GM12878 (cell line): ENCODE measurements around the gene ZNF883. TPM values are rescaled to one million over a fixed set of nuclear protein-coding genes. Genes with fewer than 3 reads are reported as not detected.

Experiments used
- BCL11A ChIP-seq: IDR thresholded peaks from 2 replicates; pipeline ENCODE4 v1.6.1; 2011; ENCODE audit warnings: low read depth, low read length
- BHLHE40 ChIP-seq, 2 experiments: fragments of 450-650 bp in 1 of 2; IDR thresholded peaks; 2 replicates each; pipeline ENCODE4 v1.6.1; 2011 to 2017; ENCODE audit warnings: low read depth in 2 of 2, borderline replicate concordance in 1 of 2, improper control_type of control experiment in 1 of 2, low read length in 1 of 2, mild to moderate bottlenecking in 1 of 2
- CREM ChIP-seq: IDR thresholded peaks from 2 replicates; pipeline ENCODE4 v1.6.1; 2014; ENCODE audit warnings: antibody characterized with exemption, low read depth
- ESRRA ChIP-seq: IDR thresholded peaks from 2 replicates; pipeline ENCODE4 v1.6.1; 2012; ENCODE audit warnings: mild to moderate bottlenecking, low read length, improper control_type of control experiment
- HDAC6 ChIP-seq: fragments of 200-600 bp; sonication (generic); IDR thresholded peaks from one replicate; pipeline ENCODE4 v1.8.0; 2017; ENCODE audit warnings: antibody characterized with exemption; ENCODE audit not compliant: unreplicated experiment
- IRF4 ChIP-seq: IDR thresholded peaks from 2 replicates; pipeline ENCODE4 v1.6.1; 2011; ENCODE audit warnings: low read depth, low read length
- LARP7 ChIP-seq: fragments of 450-650 bp; IDR thresholded peaks from 2 replicates; pipeline ENCODE4 v1.6.1; 2017; ENCODE audit warnings: mild to moderate bottlenecking
- NRF1 ChIP-seq: conservative IDR thresholded peaks from 2 replicates; pipeline ENCODE4 v1.6.1; 2011; ENCODE audit warnings: mild to moderate bottlenecking, low read depth, low read length, improper control_type of control experiment
- RAD51 ChIP-seq: fragments of 450-650 bp; IDR thresholded peaks from 2 replicates; pipeline ENCODE4 v1.6.1; 2016; ENCODE audit warnings: moderate library complexity, mild to moderate bottlenecking, inconsistent platforms
- SMAD5 ChIP-seq: IDR thresholded peaks from 2 replicates; pipeline ENCODE4 v1.6.1; 2016; ENCODE audit warnings: antibody characterized with exemption, low read depth
- SP1 ChIP-seq: IDR thresholded peaks from one replicate; pipeline ENCODE4 v1.6.1; 2011; ENCODE audit warnings: low read depth, low read length
- TAF1 ChIP-seq: IDR thresholded peaks from 2 replicates; pipeline ENCODE4 v1.6.1; 2011; ENCODE audit warnings: mild to moderate bottlenecking, low read depth, low read length, borderline replicate concordance
- TARDBP ChIP-seq: IDR thresholded peaks from 2 replicates; pipeline ENCODE4 v1.6.1; 2016; ENCODE audit warnings: borderline replicate concordance
- TCF3 ChIP-seq: IDR thresholded peaks from 2 replicates; pipeline ENCODE4 v1.6.1; 2012; ENCODE audit warnings: low read depth, mild to moderate bottlenecking, low read length, borderline replicate concordance; ENCODE audit not compliant: insufficient read depth
- YBX1 ChIP-seq: fragments of 450-650 bp; IDR thresholded peaks from 2 replicates; pipeline ENCODE4 v1.6.1; 2016; ENCODE audit warnings: antibody characterized with exemption
- ZNF622 ChIP-seq: fragments of 450-650 bp; IDR thresholded peaks from 2 replicates; pipeline ENCODE4 v1.6.1; 2017; ENCODE audit warnings: mild to moderate bottlenecking, inconsistent platforms
- polyA plus RNA-seq, 11 experiments: library from polyadenylated mRNA; depleted of rRNA in 4 of 11; unstranded in 6 of 11; stranded (reverse) in 5 of 11; fragments of >200 nt; fragmentation: Nextera tagmentation in 4 of 11; fragmentation: Illumina TruSeq in 1 of 11; extraction: Ambion mirVana in 4 of 11; extraction: Trizol in 1 of 11; gene quantifications; 1 replicate in 1 of 11; 2 replicates in 10 of 11; pipeline versions ENCODE4 v1.2.1 to v1.2.3, GENCODE V29; 2011 to 2016; ENCODE audit warnings: inconsistent platforms in 2 of 11, missing spikeins in 2 of 11, low read depth in 1 of 11
- total RNA-seq, 4 experiments: library from RNA; depleted of rRNA in 3 of 4; stranded (reverse); fragments of >200 nt in 3 of 4; fragmentation: Illumina TruSeq in 1 of 4; extraction: Trizol in 1 of 4; gene quantifications; 2 replicates each; pipeline versions ENCODE4 v1.2.1 to v1.2.3, GENCODE V29; 2013 to 2021
- TF ChIP-seq, protein P1 (sequence below): fragments of 150-350 bp; IDR thresholded peaks from 2 replicates; pipeline ENCODE4 v1.6.1; 2016; ENCODE audit warnings: low read depth, low read length
- TF ChIP-seq, protein P2 (sequence below): IDR thresholded peaks from 2 replicates; pipeline ENCODE4 v1.6.1; 2012; ENCODE audit warnings: low read depth, low read length, improper control_type of control experiment
- TF ChIP-seq, protein P3 (sequence below): IDR thresholded peaks from 2 replicates; pipeline ENCODE4 v1.6.1; 2011; ENCODE audit warnings: low read depth, mild to moderate bottlenecking, low read length, moderate library complexity, borderline replicate concordance; ENCODE audit errors: extremely low read depth
- TF ChIP-seq, protein P4 (sequence below): fragments of 150-350 bp; IDR thresholded peaks from 2 replicates; pipeline ENCODE4 v1.6.1; 2014; ENCODE audit warnings: mild to moderate bottlenecking, low read depth, low read length
- TF ChIP-seq, protein P5 (sequence below): IDR thresholded peaks from 2 replicates; pipeline ENCODE4 v1.6.1; 2011; ENCODE audit warnings: borderline replicate concordance, low read depth, mild to moderate bottlenecking, moderate library complexity, low read length; ENCODE audit not compliant: insufficient read depth, poor library complexity, severe bottlenecking

ZNF883 gene
- total and polyA plus RNA-seq, 10 of the 15 experiments (the other 5 are each of a cell fraction or from before 2014, with no cell fraction given), result 0.10 to 0.72 (median 0.25) TPM

DNA sequence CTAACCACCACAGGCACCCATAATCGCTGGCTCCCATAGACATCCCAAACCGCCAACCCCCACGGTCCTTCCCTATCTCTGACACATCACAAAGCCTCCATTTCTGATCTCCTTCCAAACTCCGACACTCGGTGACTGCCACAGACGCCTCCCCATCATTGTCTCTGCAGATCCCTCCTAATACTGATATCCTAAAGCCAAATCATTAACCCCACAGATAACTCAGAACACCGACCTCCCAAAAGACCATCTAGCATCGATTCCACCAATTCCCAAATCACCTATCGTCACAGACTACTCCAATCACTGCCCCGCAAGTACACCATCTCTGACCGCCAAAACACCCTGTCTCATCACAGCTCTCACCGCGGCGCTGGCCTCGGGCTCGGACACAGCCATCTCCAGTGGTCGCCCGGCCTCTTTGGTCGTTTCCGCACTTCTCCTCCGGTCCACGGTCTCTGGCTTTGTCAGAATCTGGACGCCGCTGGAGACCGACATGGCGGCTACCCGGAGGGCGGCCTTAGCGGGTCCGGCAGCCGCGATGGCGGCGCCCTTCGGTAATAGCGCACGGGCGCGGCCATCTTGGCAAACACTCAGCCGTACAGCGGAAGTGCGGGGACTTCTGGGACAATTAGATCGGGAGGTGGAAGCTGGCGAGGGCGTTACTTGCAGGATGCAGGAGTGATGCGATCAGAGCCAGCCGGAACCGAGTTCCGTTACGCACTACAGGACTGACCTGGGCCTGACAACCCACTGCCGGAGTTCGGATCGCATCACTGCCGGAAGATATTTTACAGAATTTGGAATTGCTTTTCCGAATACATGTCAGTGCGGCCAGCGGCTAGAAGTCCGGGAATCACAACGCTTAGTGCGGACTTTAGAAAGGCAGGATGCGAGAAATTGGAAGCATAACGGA lies 44.5 kb upstream of the ZNF883 start, which contains the start of gene ZFP37 (continued):
- TF ChIP-seq, protein P1, sequence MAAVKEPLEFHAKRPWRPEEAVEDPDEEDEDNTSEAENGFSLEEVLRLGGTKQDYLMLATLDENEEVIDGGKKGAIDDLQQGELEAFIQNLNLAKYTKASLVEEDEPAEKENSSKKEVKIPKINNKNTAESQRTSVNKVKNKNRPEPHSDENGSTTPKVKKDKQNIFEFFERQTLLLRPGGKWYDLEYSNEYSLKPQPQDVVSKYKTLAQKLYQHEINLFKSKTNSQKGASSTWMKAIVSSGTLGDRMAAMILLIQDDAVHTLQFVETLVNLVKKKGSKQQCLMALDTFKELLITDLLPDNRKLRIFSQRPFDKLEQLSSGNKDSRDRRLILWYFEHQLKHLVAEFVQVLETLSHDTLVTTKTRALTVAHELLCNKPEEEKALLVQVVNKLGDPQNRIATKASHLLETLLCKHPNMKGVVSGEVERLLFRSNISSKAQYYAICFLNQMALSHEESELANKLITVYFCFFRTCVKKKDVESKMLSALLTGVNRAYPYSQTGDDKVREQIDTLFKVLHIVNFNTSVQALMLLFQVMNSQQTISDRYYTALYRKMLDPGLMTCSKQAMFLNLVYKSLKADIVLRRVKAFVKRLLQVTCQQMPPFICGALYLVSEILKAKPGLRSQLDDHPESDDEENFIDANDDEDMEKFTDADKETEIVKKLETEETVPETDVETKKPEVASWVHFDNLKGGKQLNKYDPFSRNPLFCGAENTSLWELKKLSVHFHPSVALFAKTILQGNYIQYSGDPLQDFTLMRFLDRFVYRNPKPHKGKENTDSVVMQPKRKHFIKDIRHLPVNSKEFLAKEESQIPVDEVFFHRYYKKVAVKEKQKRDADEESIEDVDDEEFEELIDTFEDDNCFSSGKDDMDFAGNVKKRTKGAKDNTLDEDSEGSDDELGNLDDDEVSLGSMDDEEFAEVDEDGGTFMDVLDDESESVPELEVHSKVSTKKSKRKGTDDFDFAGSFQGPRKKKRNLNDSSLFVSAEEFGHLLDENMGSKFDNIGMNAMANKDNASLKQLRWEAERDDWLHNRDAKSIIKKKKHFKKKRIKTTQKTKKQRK, result no peak
- TF ChIP-seq SMAD5 (no peak), IRF4 (no peak), NRF1 (no peak), SP1 (no peak), TARDBP (peak; percentile 63; the same call in 1 of the 2 replicates), CREM (peak; percentile 70; the same call in 1 of the 2 replicates), YBX1 (no peak), LARP7 (no peak), ESRRA (no peak), BCL11A (no peak), ZNF622 (no peak), TCF3 (no peak), HDAC6 (no peak), RAD51 (no peak), TAF1 (peak; percentile 41; the same call in 1 of the 2 replicates), BHLHE40 (IDR thresholded peaks at IDR 0.05; ENCODE audit: borderline replicate concordance in 1 of 2, low read depth in 2 of 2, low read length in 1 of 2) (no peak)
- TF ChIP-seq, protein P2, sequence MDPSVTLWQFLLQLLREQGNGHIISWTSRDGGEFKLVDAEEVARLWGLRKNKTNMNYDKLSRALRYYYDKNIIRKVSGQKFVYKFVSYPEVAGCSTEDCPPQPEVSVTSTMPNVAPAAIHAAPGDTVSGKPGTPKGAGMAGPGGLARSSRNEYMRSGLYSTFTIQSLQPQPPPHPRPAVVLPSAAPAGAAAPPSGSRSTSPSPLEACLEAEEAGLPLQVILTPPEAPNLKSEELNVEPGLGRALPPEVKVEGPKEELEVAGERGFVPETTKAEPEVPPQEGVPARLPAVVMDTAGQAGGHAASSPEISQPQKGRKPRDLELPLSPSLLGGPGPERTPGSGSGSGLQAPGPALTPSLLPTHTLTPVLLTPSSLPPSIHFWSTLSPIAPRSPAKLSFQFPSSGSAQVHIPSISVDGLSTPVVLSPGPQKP, result 0 out of 2 replicates have a peak, but pooled peaks have one; percentile 20
- TF ChIP-seq, protein P3, sequence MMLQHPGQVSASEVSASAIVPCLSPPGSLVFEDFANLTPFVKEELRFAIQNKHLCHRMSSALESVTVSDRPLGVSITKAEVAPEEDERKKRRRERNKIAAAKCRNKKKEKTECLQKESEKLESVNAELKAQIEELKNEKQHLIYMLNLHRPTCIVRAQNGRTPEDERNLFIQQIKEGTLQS, result no peak
- TF ChIP-seq, protein P4, sequence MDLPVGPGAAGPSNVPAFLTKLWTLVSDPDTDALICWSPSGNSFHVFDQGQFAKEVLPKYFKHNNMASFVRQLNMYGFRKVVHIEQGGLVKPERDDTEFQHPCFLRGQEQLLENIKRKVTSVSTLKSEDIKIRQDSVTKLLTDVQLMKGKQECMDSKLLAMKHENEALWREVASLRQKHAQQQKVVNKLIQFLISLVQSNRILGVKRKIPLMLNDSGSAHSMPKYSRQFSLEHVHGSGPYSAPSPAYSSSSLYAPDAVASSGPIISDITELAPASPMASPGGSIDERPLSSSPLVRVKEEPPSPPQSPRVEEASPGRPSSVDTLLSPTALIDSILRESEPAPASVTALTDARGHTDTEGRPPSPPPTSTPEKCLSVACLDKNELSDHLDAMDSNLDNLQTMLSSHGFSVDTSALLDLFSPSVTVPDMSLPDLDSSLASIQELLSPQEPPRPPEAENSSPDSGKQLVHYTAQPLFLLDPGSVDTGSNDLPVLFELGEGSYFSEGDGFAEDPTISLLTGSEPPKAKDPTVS, result no peak
- TF ChIP-seq, protein P5, sequence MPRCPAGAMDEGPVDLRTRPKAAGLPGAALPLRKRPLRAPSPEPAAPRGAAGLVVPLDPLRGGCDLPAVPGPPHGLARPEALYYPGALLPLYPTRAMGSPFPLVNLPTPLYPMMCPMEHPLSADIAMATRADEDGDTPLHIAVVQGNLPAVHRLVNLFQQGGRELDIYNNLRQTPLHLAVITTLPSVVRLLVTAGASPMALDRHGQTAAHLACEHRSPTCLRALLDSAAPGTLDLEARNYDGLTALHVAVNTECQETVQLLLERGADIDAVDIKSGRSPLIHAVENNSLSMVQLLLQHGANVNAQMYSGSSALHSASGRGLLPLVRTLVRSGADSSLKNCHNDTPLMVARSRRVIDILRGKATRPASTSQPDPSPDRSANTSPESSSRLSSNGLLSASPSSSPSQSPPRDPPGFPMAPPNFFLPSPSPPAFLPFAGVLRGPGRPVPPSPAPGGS, result no peak
